ENCODE results near the gene BCO1.

The BCO1 gene

DNA sequence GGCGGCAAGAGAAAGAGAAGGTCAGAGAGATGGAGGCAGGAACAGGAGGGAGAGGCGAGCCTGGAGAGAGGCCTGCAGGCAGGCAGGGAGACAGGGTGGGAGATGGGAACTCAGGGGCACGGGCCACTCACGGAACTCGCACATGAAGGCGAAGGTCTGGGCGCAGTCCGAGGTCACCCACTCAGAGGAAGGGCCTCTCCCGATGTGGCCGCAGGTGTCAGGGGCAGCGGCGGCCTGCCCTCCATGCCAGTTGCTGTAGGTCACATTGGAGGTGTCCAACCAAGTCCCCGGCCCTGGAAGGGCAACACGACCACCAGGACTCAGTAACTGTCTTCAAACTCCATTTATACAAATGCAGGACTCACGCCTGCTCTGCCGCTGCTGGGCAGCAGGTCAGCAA, 22.4 kb upstream of the BCO1 start:
- no peaks in the 10 kb centered on the region for H3K4me1 ChIP-seq (ENCODE audit: control insufficient read depth, insufficient read depth, low read length)
- no peaks in the 10 kb centered on the region for H3K9me3 ChIP-seq (ENCODE audit: control insufficient read depth, insufficient read depth, low read depth, low read length)
- H3K36me3 ChIP-seq (ENCODE audit: control insufficient read depth in 2 of 2, insufficient read depth in 1 of 2, low read length in 2 of 2), result no peaks in the 10 kb centered on the region
- CTCF ChIA-PET, result interaction anchor here (0.6 to 2.9 kb wide), 2 partner anchors 11 to 421 kb away, joined by 4 to 8 read pairs; no protein-coding TSS in a partner anchor
- H3K27ac ChIP-seq (ENCODE audit: extremely low read depth, low read depth, low read length), result no peak overlapping the region
- no peak overlapping the region for H3K4me3 ChIP-seq (ENCODE audit: low read depth, low read length)
- POLR2A ChIA-PET, result no interaction called here
- no peak for TF ChIP-seq ZNF362 (tag by site-specific recombination; IDR thresholded peaks at IDR 0.05)
- TF ChIP-seq, protein P1, sequence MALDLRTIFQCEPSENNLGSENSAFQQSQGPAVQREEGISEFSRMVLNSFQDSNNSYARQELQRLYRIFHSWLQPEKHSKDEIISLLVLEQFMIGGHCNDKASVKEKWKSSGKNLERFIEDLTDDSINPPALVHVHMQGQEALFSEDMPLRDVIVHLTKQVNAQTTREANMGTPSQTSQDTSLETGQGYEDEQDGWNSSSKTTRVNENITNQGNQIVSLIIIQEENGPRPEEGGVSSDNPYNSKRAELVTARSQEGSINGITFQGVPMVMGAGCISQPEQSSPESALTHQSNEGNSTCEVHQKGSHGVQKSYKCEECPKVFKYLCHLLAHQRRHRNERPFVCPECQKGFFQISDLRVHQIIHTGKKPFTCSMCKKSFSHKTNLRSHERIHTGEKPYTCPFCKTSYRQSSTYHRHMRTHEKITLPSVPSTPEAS (tag by site-specific recombination; IDR thresholded peaks at IDR 0.05), result no peak
- TF ChIP-seq ZNF18 (tag by site-specific recombination; IDR thresholded peaks at IDR 0.05), result no peak
- no peak for TF ChIP-seq ZNF114 (tag by site-specific recombination; IDR thresholded peaks at IDR 0.05)
- no peak for TF ChIP-seq ZNF112 (tag by site-specific recombination; IDR thresholded peaks at IDR 0.05)
- TF ChIP-seq, protein P2, sequence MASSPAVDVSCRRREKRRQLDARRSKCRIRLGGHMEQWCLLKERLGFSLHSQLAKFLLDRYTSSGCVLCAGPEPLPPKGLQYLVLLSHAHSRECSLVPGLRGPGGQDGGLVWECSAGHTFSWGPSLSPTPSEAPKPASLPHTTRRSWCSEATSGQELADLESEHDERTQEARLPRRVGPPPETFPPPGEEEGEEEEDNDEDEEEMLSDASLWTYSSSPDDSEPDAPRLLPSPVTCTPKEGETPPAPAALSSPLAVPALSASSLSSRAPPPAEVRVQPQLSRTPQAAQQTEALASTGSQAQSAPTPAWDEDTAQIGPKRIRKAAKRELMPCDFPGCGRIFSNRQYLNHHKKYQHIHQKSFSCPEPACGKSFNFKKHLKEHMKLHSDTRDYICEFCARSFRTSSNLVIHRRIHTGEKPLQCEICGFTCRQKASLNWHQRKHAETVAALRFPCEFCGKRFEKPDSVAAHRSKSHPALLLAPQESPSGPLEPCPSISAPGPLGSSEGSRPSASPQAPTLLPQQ (tag by site-specific recombination; IDR thresholded peaks at IDR 0.05), result no peak
- no peak for TF ChIP-seq ZNF433 (tag by site-specific recombination; IDR thresholded peaks at IDR 0.05; ENCODE audit: low read depth)
- no peak for TF ChIP-seq MEIS1 (CRISPR knock-in tag; IDR thresholded peaks at IDR 0.05; ENCODE audit: borderline replicate concordance)
- no peak for TF ChIP-seq ZNF335 (tag by site-specific recombination; conservative IDR thresholded peaks at IDR 0.05)

DNA sequence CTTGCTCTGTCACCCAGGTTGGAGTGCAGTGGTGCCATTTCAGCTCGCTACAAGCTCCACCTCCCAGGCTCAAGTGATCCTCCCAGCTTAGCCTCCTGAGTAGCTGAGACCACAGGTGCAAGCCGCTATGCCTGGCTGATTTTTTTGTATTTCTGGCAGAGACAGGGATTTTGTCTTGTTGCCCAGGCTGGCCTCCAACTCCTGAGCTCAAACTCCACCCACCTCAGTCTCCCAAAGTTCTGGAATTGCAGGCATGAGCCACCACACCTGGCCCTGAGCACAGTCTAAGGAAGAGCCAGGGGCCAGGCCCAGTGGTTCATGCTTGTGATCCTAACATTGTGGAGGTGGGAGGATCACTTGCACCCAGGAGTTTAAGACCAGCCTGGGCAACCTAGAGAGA, 21.8 kb upstream of the BCO1 start:
- no peak overlapping the region for H3K27ac ChIP-seq (ENCODE audit: extremely low read depth, low read depth, low read length)
- no peak overlapping the region for H3K4me3 ChIP-seq (ENCODE audit: low read depth, low read length)
- CTCF ChIA-PET, result interaction anchor here (0.6 to 2.6 kb wide), 4 partner anchors 11 to 490 kb away, joined by 3 to 13 read pairs (median 4); no protein-coding TSS in a partner anchor
- no peaks in the 10 kb centered on the region for H3K4me1 ChIP-seq (ENCODE audit: control insufficient read depth, insufficient read depth, low read length)
- no peaks in the 10 kb centered on the region for H3K36me3 ChIP-seq (ENCODE audit: control insufficient read depth in 2 of 2, insufficient read depth in 1 of 2, low read length in 2 of 2)
- no peaks in the 10 kb centered on the region for H3K9me3 ChIP-seq (ENCODE audit: control insufficient read depth, insufficient read depth, low read depth, low read length)
- POLR2A ChIA-PET, result interaction anchor here (0.6 kb wide), 1 partner anchor 71 kb away, joined by 5 read pairs; no protein-coding TSS in a partner anchor
- no peak for TF ChIP-seq ZNF530 (tag by site-specific recombination; IDR thresholded peaks at IDR 0.05; ENCODE audit: low read depth)
- TF ChIP-seq, protein P3, sequence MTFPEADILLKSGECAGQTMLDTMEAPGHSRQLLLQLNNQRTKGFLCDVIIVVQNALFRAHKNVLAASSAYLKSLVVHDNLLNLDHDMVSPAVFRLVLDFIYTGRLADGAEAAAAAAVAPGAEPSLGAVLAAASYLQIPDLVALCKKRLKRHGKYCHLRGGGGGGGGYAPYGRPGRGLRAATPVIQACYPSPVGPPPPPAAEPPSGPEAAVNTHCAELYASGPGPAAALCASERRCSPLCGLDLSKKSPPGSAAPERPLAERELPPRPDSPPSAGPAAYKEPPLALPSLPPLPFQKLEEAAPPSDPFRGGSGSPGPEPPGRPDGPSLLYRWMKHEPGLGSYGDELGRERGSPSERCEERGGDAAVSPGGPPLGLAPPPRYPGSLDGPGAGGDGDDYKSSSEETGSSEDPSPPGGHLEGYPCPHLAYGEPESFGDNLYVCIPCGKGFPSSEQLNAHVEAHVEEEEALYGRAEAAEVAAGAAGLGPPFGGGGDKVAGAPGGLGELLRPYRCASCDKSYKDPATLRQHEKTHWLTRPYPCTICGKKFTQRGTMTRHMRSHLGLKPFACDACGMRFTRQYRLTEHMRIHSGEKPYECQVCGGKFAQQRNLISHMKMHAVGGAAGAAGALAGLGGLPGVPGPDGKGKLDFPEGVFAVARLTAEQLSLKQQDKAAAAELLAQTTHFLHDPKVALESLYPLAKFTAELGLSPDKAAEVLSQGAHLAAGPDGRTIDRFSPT (tag by site-specific recombination; IDR thresholded peaks at IDR 0.05), result no peak
- TF ChIP-seq EGR2 (tag by site-specific recombination; IDR thresholded peaks at IDR 0.05; ENCODE audit: low read depth), result no peak
- TF ChIP-seq, protein P4, sequence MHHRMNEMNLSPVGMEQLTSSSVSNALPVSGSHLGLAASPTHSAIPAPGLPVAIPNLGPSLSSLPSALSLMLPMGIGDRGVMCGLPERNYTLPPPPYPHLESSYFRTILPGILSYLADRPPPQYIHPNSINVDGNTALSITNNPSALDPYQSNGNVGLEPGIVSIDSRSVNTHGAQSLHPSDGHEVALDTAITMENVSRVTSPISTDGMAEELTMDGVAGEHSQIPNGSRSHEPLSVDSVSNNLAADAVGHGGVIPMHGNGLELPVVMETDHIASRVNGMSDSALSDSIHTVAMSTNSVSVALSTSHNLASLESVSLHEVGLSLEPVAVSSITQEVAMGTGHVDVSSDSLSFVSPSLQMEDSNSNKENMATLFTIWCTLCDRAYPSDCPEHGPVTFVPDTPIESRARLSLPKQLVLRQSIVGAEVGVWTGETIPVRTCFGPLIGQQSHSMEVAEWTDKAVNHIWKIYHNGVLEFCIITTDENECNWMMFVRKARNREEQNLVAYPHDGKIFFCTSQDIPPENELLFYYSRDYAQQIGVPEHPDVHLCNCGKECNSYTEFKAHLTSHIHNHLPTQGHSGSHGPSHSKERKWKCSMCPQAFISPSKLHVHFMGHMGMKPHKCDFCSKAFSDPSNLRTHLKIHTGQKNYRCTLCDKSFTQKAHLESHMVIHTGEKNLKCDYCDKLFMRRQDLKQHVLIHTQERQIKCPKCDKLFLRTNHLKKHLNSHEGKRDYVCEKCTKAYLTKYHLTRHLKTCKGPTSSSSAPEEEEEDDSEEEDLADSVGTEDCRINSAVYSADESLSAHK (tag by site-specific recombination; IDR thresholded peaks at IDR 0.05), result no peak
- no peak for TF ChIP-seq ZNF211 (tag by site-specific recombination; IDR thresholded peaks at IDR 0.05; ENCODE audit: low read depth)
- TF ChIP-seq SP7 (tag by site-specific recombination; IDR thresholded peaks at IDR 0.05), result no peak
- no peak for TF ChIP-seq ZNF221 (tag by site-specific recombination; IDR thresholded peaks at IDR 0.05; ENCODE audit: borderline replicate concordance)
- TF ChIP-seq PRDM1 (tag by site-specific recombination; IDR thresholded peaks at IDR 0.05), result no peak
- no peak for TF ChIP-seq ZNF26 (tag by site-specific recombination; IDR thresholded peaks at IDR 0.05)
- no peak for TF ChIP-seq ZNF394 (tag by site-specific recombination; IDR thresholded peaks at IDR 0.05; ENCODE audit: borderline replicate concordance)
- no peak for TF ChIP-seq HOXD13 (CRISPR knock-in tag; IDR thresholded peaks at IDR 0.05; ENCODE audit: borderline replicate concordance)
- TF ChIP-seq, protein P5, sequence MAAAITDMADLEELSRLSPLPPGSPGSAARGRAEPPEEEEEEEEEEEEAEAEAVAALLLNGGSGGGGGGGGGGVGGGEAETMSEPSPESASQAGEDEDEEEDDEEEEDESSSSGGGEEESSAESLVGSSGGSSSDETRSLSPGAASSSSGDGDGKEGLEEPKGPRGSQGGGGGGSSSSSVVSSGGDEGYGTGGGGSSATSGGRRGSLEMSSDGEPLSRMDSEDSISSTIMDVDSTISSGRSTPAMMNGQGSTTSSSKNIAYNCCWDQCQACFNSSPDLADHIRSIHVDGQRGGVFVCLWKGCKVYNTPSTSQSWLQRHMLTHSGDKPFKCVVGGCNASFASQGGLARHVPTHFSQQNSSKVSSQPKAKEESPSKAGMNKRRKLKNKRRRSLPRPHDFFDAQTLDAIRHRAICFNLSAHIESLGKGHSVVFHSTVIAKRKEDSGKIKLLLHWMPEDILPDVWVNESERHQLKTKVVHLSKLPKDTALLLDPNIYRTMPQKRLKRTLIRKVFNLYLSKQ (tag by site-specific recombination; IDR thresholded peaks at IDR 0.05; ENCODE audit: borderline replicate concordance), result no peak

All from HEK293 (cell line).